Thyroid gland (tissue), 4 donors: ENCODE measurements around the gene HECTD2.

ENCODE experiments used
- CTCF ChIP-seq, 6 experiments: fragments of 200-600 bp in 3 of 6; fragments of 450-650 bp in 3 of 6; sonication (generic) in 3 of 6; IDR thresholded peaks; one replicate each; pipeline ENCODE4 v1.5.1; 2016 to 2019; ENCODE audit warnings: antibody characterized with exemption in 6 of 6, mild to moderate bottlenecking in 2 of 6, inconsistent platforms in 1 of 6, moderate library complexity in 1 of 6
- POLR2A ChIP-seq, 2 donors: fragments of 450-650 bp; IDR thresholded peaks; one replicate each; pipeline ENCODE4 v1.6.1; 2017; ENCODE audit warnings: antibody characterized with exemption in 2 of 2, mild to moderate bottlenecking in 2 of 2, moderate library complexity in 1 of 2

GRCh38 chr10:91434041-91434440 lies 23.9 kb downstream of the HECTD2 start:
- no peak for TF ChIP-seq CTCF (IDR thresholded peaks at IDR 0.05)
- TF ChIP-seq POLR2A (IDR thresholded peaks at IDR 0.05), result no peak
